GM12892 (cell line): ENCODE results near the gene LGI4.
A peak's percentile ranks its signal among the peaks of the same experiment; 100 is the strongest.

Source experiments
- DNase-seq: peaks from one replicate; pipeline ENCODE4 v3.0.0; 2011; ENCODE audit not compliant: insufficient read length
- FAIRE-seq: peaks from 2 replicates; lab custom pipeline; 2011; peaks lifted over from hg19 to GRCh38; lab: Jason Lieb, UNC
- POLR2A ChIP-seq: IDR thresholded peaks from 2 replicates; pipeline ENCODE4 v1.6.1; 2011; ENCODE audit warnings: low read depth, low read length, control low read depth
- POLR2AphosphoS5 ChIP-seq: IDR thresholded peaks from 2 replicates; pipeline ENCODE4 v1.6.1; 2011; ENCODE audit warnings: low read depth, low read length, control low read depth
- TAF1 ChIP-seq: IDR thresholded peaks from 2 replicates; pipeline ENCODE4 v1.6.1; 2011; ENCODE audit warnings: low read depth, mild to moderate bottlenecking, control low read depth, low read length, borderline replicate concordance

The LGI4 gene

GRCh38 chr19:35146746-35147459 lies 12.0 kb upstream of the LGI4 start:
- FAIRE-seq = no peak
- TF ChIP-seq TAF1 (no peak), POLR2AphosphoS5 (no peak), POLR2A (no peak)
- DNase-seq = no peak

DNA sequence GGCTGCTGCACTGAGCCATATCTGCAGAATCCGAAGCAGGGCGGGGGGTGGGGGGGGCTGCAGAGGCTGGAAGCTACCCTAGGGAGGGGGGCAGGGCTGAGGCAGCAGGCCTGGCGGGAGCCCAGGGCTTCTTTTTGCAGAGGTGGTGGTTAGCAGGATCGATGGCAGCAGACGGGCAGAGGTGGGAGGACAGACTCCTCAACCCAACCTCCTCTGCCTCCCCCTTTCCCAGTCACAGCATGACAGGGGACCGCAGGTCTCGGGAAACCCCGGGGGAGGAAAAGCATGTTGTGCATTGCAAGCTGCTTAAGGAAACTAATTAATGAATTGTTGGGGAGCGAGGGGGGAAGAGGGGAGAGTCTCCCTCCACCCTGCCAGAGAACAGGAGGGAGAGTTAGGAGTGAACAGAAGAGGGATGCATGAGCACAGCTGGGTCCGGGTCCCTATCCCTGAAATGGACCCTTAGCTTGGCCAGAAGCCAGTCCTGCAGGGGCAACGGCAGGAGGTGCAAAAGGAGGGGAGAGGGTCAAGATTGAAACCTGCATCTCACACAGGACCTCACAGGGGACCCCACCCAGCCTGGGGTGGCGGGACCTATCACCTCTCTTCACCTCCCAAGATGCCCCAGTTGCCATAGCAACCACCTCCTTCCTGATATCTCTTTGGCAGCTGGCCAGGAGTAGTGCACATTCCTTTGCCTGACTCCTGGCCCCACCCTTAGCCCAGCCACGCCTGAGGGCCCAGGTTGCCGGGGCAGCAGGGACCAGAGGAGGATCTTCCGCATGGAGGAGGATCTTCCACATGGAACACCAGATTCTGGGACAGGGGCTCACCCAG lies 10.0 kb upstream of the LGI4 start:
- no peak for TF ChIP-seq POLR2A
- TF ChIP-seq POLR2AphosphoS5 = no peak
- no peak for DNase-seq
- no peak for FAIRE-seq

- DNase-seq = no peak
- TF ChIP-seq TAF1 = no peak
- no peak for TF ChIP-seq POLR2A
- no peak for TF ChIP-seq POLR2AphosphoS5
- FAIRE-seq = no peak
These were observed 9.4 kb upstream of the LGI4 start for GRCh38 chr19:35144259-35144599.

DNA sequence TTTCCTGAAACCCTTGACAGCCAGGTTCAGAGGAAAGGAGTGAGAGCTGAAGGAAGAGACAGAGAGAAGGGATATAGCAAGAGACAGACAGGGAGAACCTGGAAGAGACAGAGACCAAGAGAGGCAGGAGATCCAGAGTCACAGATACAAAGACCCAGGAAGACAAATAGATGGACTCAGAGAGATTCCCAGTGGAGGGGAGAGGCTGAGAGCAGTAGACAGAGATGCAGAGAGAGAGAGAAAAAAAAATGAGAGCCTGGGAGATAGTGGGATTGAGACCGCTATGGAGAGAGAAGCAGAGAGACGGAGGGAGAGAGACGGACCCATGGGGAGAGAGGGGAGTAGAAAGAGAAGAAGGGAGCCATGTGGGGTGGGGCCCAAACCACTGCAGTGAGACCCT lies 9.0 kb upstream of the LGI4 start:
- no peak for FAIRE-seq
- DNase-seq = no peak
- TF ChIP-seq TAF1 (no peak), POLR2AphosphoS5 (no peak), POLR2A (no peak)

- DNase-seq (no peak), FAIRE-seq (no peak)
- TF ChIP-seq POLR2AphosphoS5 = no peak
- no peak for TF ChIP-seq TAF1
- TF ChIP-seq POLR2A = no peak
These were observed 8.4 kb upstream of the LGI4 start, which contains the start of gene FXYD7 for GRCh38 chr19:35143231-35143715. Gene FXYD7 (plus strand): TSS chr19:35143255. CDS start chr19:35143334, 79 bp downstream.

GRCh38 chr19:35142606-35143230 lies 7.9 kb upstream of the LGI4 start:
- peak; percentile 81 for FAIRE-seq
- TF ChIP-seq TAF1 = no peak
- no peak for TF ChIP-seq POLR2A
- TF ChIP-seq POLR2AphosphoS5 = no peak
- peak; percentile 61 for DNase-seq

GRCh38 chr19:35141837-35142605 lies 7.2 kb upstream of the LGI4 start:
- DNase-seq = no peak
- FAIRE-seq = no peak
- no peak for TF ChIP-seq POLR2A
- no peak for TF ChIP-seq TAF1
- TF ChIP-seq POLR2AphosphoS5 = no peak

DNA sequence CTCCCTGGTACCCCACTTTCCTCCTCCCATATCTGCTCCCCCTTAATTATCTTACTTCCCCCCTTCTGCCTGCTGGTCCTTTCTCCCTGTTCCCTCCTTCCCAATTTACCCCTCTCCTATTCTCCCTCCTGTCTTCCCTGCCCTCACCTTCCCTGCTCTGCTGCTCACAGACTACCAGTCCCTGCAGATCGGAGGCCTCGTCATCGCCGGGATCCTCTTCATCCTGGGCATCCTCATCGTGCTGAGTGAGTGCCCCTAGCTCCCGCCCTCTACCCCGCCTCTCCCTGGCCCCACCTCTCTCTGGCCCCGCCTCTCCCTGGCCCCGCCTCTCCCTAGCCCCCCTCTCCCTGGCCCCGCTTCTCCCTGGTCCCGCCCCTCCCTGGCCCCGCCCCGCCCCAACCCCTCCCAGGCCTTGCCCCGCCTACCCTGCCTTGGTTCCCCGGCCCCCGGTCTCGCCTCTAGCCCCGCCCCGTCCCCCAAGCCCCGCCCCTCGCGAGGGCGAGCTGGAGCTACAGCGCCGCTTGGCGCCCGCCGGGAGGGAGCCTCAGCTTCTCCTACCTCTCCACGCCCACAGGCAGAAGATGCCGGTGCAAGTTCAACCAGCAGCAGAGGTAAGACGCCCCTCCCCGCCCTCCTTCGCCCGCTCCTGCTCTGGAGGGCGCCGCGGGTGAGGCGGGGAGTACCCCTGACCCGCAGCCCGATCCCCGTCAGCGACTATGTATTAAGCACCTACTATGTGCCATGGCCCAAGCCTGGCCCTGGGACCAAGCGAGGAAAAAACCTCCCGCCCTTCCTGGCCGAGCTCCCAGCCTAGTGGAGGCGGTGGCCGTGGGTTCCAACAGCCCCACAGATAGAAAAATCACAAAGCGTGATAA lies 6.3 kb upstream of the LGI4 start:
- DNase-seq (peak; percentile 99), FAIRE-seq (peak; percentile 91)
- no peak for TF ChIP-seq POLR2A
- no peak for TF ChIP-seq POLR2AphosphoS5
- TF ChIP-seq TAF1 = no peak

DNA sequence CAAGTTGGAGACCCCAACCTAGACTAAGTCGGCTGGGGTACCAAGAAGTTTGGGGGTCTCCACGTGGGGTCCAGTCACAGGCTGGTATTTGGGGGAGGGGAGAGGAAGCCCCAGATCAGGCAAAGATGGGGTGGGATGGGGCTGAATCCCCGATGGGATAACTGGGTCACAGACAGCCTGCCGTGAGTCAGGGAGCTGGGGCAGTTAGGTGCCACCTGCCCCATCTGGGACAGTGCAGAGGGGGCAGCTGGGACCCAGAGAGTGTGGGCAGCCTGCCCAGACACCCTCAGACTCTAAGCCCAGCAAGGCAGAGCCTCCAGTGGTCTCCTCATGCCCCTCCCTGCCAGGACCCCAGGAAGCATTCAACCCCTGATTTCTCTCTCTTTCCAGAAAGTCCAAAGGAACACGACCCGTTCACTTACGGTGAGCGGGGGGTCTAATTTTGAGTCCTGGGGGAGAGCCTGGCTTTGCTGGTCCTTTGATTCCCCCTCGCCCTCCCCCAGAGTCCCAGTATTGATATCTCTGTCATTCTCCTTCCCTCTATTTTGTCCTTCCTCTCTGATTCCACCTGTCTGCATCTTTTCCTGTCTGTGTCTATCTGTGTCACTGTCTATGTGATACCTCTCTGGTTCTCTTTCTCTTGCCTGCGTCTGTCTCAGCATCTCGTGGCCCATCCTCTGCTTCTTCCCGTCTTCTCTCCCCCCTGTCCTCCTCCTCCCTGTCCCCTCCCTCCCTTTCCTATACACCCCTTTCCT lies 5.5 kb upstream of the LGI4 start:
- TF ChIP-seq POLR2A (no peak), POLR2AphosphoS5 (no peak)
- DNase-seq = no peak
- no peak for FAIRE-seq

GRCh38 chr19:35138305-35138892 lies 3.5 kb upstream of the LGI4 start, which contains the start of gene FXYD1:
Gene FXYD1 (plus strand): TSS chr19:35138824. CDS start chr19:35140080, 1,256 bp downstream.
- DNase-seq (no peak), FAIRE-seq (no peak)
- no peak for TF ChIP-seq TAF1
- no peak for TF ChIP-seq POLR2A
- no peak for TF ChIP-seq POLR2AphosphoS5
